ENCODE results near the gene EEFSEC. TPM values are rescaled to one million over a fixed set of nuclear protein-coding genes. Genes with fewer than 3 reads are reported as not detected.

Gene EEFSEC
- total and polyA plus RNA-seq, 2 experiments from 2014 or later, result 10.1 to 16.2 TPM

GRCh38 chr3:128326051-128326823 is 173.0 kb downstream of the EEFSEC start:
- Mint-ChIP-seq H3K27ac (no peak overlapping the region), H3K4me1 (peaks cover 8% of the 10 kb centered on the region; the same call in 1 of the 3 replicates), H3K27me3 (ENCODE audit: insufficient read depth, low read depth, poor library complexity) (peaks cover 4% of the 10 kb centered on the region), H3K4me3 (no peak overlapping the region), H3K36me3 (ENCODE audit: low read depth) (no peaks in the 10 kb centered on the region), H3K9me3 (no peaks in the 10 kb centered on the region)
- Histone ChIP-seq H3K4me1 (ENCODE audit: insufficient read depth) (no peaks in the 10 kb centered on the region), H3K9me2 (ENCODE audit: insufficient read depth) (no peaks in the 10 kb centered on the region), H3K4me2 (no peak overlapping the region), H3K27ac (ENCODE audit: low read depth) (no peak overlapping the region), H4K20me1 (replicated peaks; ENCODE audit: insufficient read depth) (no peaks in the 10 kb centered on the region), H3K79me2 (replicated peaks; ENCODE audit: insufficient read depth) (no peaks in the 10 kb centered on the region), H3K36me3 (ENCODE audit: insufficient read depth) (no peaks in the 10 kb centered on the region), H3K27me3 (ENCODE audit: insufficient read depth) (no peaks in the 10 kb centered on the region), H2AFZ (no peak overlapping the region), H3K4me3 (no peak overlapping the region), H3F3A (replicated peaks; ENCODE audit: low read depth) (no peaks in the 10 kb centered on the region)
- DNase-seq (ENCODE audit: low spot score) (no peak), ATAC-seq (no peak)
- TF ChIP-seq EZH2phosphoT487 (IDR thresholded peaks at IDR 0.05; ENCODE audit: unreplicated experiment), result no peak
- no peak for TF ChIP-seq ZNF331 (CRISPR knock-in tag; IDR thresholded peaks at IDR 0.05; ENCODE audit: low read depth)
- TF ChIP-seq CTCF (conservative IDR thresholded peaks at IDR 0.05; ENCODE audit: low read depth in 2 of 2), result no peak
- no peak for TF ChIP-seq ZNF462 (CRISPR knock-in tag; IDR thresholded peaks at IDR 0.05)
